K562 (cell line): ENCODE results near the gene CDK11B.

Source experiments
- CTCF ChIP-seq, 3 experiments: IDR thresholded peaks in 2 of 3; conservative IDR thresholded peaks in 1 of 3; 2 replicates each; pipeline ENCODE4 v1.5.1; 2011 to 2012; ENCODE audit warnings: low read length in 3 of 3, mild to moderate bottlenecking in 3 of 3, control low read depth in 2 of 3, improper control_type of control experiment in 1 of 3, inconsistent platforms in 1 of 3, low read depth in 1 of 3, mixed read lengths in 1 of 3, moderate library complexity in 1 of 3; ENCODE audit not compliant: insufficient read depth in 2 of 3
- KLF16 ChIP-seq: IDR thresholded peaks from 2 replicates; pipeline ENCODE4 v1.6.1; 2016; ENCODE audit warnings: antibody characterized with exemption
- RFX7 ChIP-seq: fragments of 250-450 bp; sonication (Bioruptor Pico); IDR thresholded peaks from 2 replicates; pipeline ENCODE4 v1.5.1; 2021; ENCODE audit warnings: mild to moderate bottlenecking
- ZBTB2 ChIP-seq: fragments of 450-650 bp; IDR thresholded peaks from 2 replicates; pipeline ENCODE4 v1.6.1; 2016; ENCODE audit warnings: antibody characterized with exemption
- TF ChIP-seq, protein P1 (sequence below): sonication (generic); formaldehyde crosslinking; IDR thresholded peaks from 2 replicates; pipeline ENCODE4 v1.4.0; 2020; ENCODE audit warnings: mild to moderate bottlenecking, missing genetic modification reagents

- TF ChIP-seq, protein P1, sequence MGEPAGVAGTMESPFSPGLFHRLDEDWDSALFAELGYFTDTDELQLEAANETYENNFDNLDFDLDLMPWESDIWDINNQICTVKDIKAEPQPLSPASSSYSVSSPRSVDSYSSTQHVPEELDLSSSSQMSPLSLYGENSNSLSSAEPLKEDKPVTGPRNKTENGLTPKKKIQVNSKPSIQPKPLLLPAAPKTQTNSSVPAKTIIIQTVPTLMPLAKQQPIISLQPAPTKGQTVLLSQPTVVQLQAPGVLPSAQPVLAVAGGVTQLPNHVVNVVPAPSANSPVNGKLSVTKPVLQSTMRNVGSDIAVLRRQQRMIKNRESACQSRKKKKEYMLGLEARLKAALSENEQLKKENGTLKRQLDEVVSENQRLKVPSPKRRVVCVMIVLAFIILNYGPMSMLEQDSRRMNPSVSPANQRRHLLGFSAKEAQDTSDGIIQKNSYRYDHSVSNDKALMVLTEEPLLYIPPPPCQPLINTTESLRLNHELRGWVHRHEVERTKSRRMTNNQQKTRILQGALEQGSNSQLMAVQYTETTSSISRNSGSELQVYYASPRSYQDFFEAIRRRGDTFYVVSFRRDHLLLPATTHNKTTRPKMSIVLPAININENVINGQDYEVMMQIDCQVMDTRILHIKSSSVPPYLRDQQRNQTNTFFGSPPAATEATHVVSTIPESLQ: no peak
- TF ChIP-seq RFX7 (CRISPR knock-in tag): no peak
- TF ChIP-seq ZBTB2: no peak
- TF ChIP-seq CTCF (IDR thresholded peaks at IDR 0.05 in 2 of 3, conservative IDR thresholded peaks at IDR 0.05 in 1 of 3; ENCODE audit: insufficient read depth in 2 of 3, low read depth in 1 of 3, low read length in 3 of 3): no peak
- no peak for TF ChIP-seq KLF16
Observed at GRCh38 chr1:1610796-1611195, 48.0 kb downstream of the CDK11B start.
